A549 (cell line): ENCODE results near the gene NRG3. TPM values are rescaled to one million over a fixed set of nuclear protein-coding genes. Genes with fewer than 3 reads are reported as not detected.

Source experiments
- ATAC-seq, 2 experiments: fragments of 200-7000 bp in 1 of 2; fragments of >200 bp in 1 of 2; cut with Nextera tagmentation in 1 of 2; cut with Tn5 transposase in 1 of 2; 3 replicates each; pipeline versions ENCODE4 v1.8.0 to v1.9.1; 2018 to 2020; ENCODE audit warnings: mild to moderate bottlenecking in 1 of 2, moderate library complexity in 1 of 2
- CTCF ChIA-PET: fragments of 300-600 bp; sonication (Branson Sonifier 250); formaldehyde crosslinking; extraction: SDS; loops from one replicate; lab custom pipeline; 2021; ENCODE audit warnings: antibody characterized with exemption, inconsistent platforms; lab: Yijun Ruan, JAX
- POLR2A ChIA-PET: fragments of 350-600 bp; formaldehyde crosslinking; extraction: SDS; loops from one replicate; lab custom pipeline; 2021; ENCODE audit warnings: antibody characterized with exemption, inconsistent platforms; lab: Yijun Ruan, JAX
- DNase-seq, 2 experiments: peaks; one replicate each; pipeline versions ENCODE4 v3.0.0 to v3.0.0-alpha.2; 2011 to 2016; ENCODE audit warnings: low read depth in 1 of 2, low spot score in 1 of 2
- FAIRE-seq: peaks from 2 replicates; lab custom pipeline; 2011; peaks lifted over from hg19 to GRCh38; lab: Jason Lieb, UNC
- H3K27ac ChIP-seq, 2 experiments: fragments of >200 bp; sonication (Bioruptor Twin); formaldehyde crosslinking; 3 replicates each; pipeline ENCODE4 v1.5.1; 2016 to 2017
- H3K4me1 ChIP-seq: fragments of >200 bp; sonication (Bioruptor Twin); formaldehyde crosslinking; 3 replicates; pipeline ENCODE4 v1.6.1; 2016
- H3K4me2 ChIP-seq: fragments of >200 bp; sonication (Bioruptor Twin); formaldehyde crosslinking; 3 replicates; pipeline ENCODE4 v1.6.1; 2016
- H3K4me3 ChIP-seq: fragments of >200 bp; sonication (Bioruptor Twin); formaldehyde crosslinking; 3 replicates; pipeline ENCODE4 v1.5.1; 2016
- H3K9me3 ChIP-seq: fragments of >200 bp; sonication (Bioruptor Twin); formaldehyde crosslinking; 3 replicates; pipeline ENCODE4 v1.6.1; 2016
- BHLHE40 ChIP-seq: IDR thresholded peaks from 2 replicates; pipeline ENCODE4 v1.6.1; 2012; ENCODE audit warnings: low read depth, low read length, inconsistent platforms
- CBX2 ChIP-seq: fragments of 200-600 bp; sonication (generic); IDR thresholded peaks from 2 replicates; pipeline ENCODE4 v1.6.1; 2016; ENCODE audit warnings: low read depth, mild to moderate bottlenecking, borderline replicate concordance
- CBX8 ChIP-seq: fragments of 200-600 bp; sonication (generic); IDR thresholded peaks from 2 replicates; pipeline ENCODE4 v1.6.1; 2016
- CEBPB ChIP-seq, 2 experiments: fragments of >200 bp in 1 of 2; sonication (Bioruptor Twin) in 1 of 2; formaldehyde crosslinking in 1 of 2; IDR thresholded peaks; 2 replicates each; pipeline ENCODE4 v1.6.1; 2012 to 2016
- CHD4 ChIP-seq: fragments of 200-600 bp; sonication (generic); IDR thresholded peaks from 2 replicates; pipeline ENCODE4 v1.6.1; 2016; ENCODE audit warnings: antibody characterized with exemption, mild to moderate bottlenecking, borderline replicate concordance
- ESRRA ChIP-seq: fragments of 150-350 bp; IDR thresholded peaks from 2 replicates; pipeline ENCODE4 v1.6.1; 2014; ENCODE audit warnings: mild to moderate bottlenecking, low read length, borderline replicate concordance
- FOSL2 ChIP-seq, 2 experiments: fragments of 450-650 bp in 1 of 2; fragments of >200 bp in 1 of 2; sonication (Bioruptor Twin) in 1 of 2; formaldehyde crosslinking; IDR thresholded peaks; 2 replicates each; pipeline versions ENCODE4 v1.5.0 to v1.6.1; 2016 to 2020; ENCODE audit warnings: mild to moderate bottlenecking in 1 of 2, moderate library complexity in 1 of 2
- FOXS1 ChIP-seq: fragments of 250-450 bp; sonication (Bioruptor Pico); IDR thresholded peaks from 2 replicates; pipeline ENCODE4 v1.5.0; 2020; ENCODE audit warnings: mild to moderate bottlenecking, moderate library complexity
- HOXB13 ChIP-seq: fragments of 250-450 bp; sonication (Bioruptor Pico); IDR thresholded peaks from 2 replicates; pipeline ENCODE4 v1.5.0; 2020; ENCODE audit warnings: low read depth, mild to moderate bottlenecking, moderate library complexity
- HOXB5 ChIP-seq: fragments of 250-450 bp; sonication (Bioruptor Pico); IDR thresholded peaks from 2 replicates; pipeline ENCODE4 v1.5.0; 2020; ENCODE audit warnings: mild to moderate bottlenecking, moderate library complexity
- JUN ChIP-seq, 2 experiments: fragments of >200 bp; sonication (Bioruptor Twin); formaldehyde crosslinking; IDR thresholded peaks; 2 replicates in 1 of 2; 3 replicates in 1 of 2; pipeline ENCODE4 v1.6.1; 2016 to 2017
- KDM5A ChIP-seq: fragments of 200-600 bp; sonication (generic); IDR thresholded peaks from 2 replicates; pipeline ENCODE4 v1.6.1; 2016; ENCODE audit warnings: antibody characterized with exemption, mild to moderate bottlenecking
- MAFK ChIP-seq: fragments of 450-650 bp; IDR thresholded peaks from 2 replicates; pipeline ENCODE4 v1.6.1; 2014; ENCODE audit not compliant: partially characterized antibody
- PHF8 ChIP-seq: fragments of 200-600 bp; sonication (generic); IDR thresholded peaks from 2 replicates; pipeline ENCODE4 v1.6.1; 2016; ENCODE audit warnings: low read depth, mild to moderate bottlenecking, antibody characterized with exemption, moderate library complexity, borderline replicate concordance
- POLR2A ChIP-seq: IDR thresholded peaks from 2 replicates; pipeline ENCODE4 v1.6.1; 2012; ENCODE audit warnings: mild to moderate bottlenecking, low read length
- RAD21 ChIP-seq, 2 experiments: fragments of >200 bp in 1 of 2; sonication (Bioruptor Twin) in 1 of 2; formaldehyde crosslinking in 1 of 2; IDR thresholded peaks in 1 of 2; conservative IDR thresholded peaks in 1 of 2; 2 replicates in 1 of 2; 3 replicates in 1 of 2; pipeline ENCODE4 v1.6.1; 2012 to 2018; ENCODE audit warnings: inconsistent platforms in 1 of 2
- RCOR1 ChIP-seq: fragments of 150-350 bp; IDR thresholded peaks from 2 replicates; pipeline ENCODE4 v1.6.1; 2014; ENCODE audit warnings: antibody characterized with exemption, low read length, low read depth
- RNF2 ChIP-seq: fragments of 200-600 bp; sonication (generic); IDR thresholded peaks from 2 replicates; pipeline ENCODE4 v1.6.1; 2016; ENCODE audit warnings: low read depth, mild to moderate bottlenecking, antibody characterized with exemption, moderate library complexity, borderline replicate concordance
- SMC3 ChIP-seq: fragments of >200 bp; sonication (Bioruptor Twin); formaldehyde crosslinking; IDR thresholded peaks from 3 replicates; pipeline ENCODE4 v1.6.1; 2018; ENCODE audit warnings: inconsistent platforms
- SREBF2 ChIP-seq: fragments of 450-650 bp; IDR thresholded peaks from 2 replicates; pipeline ENCODE4 v1.6.1; 2014; ENCODE audit warnings: mild to moderate bottlenecking, moderate library complexity
- TFCP2L1 ChIP-seq: fragments of 250-450 bp; sonication (Bioruptor Pico); IDR thresholded peaks from 2 replicates; pipeline ENCODE4 v1.5.0; 2021; ENCODE audit warnings: mild to moderate bottlenecking
- TP53 ChIP-seq: fragments of 250-450 bp; sonication (Bioruptor Pico); IDR thresholded peaks from 2 replicates; pipeline ENCODE4 v1.5.0; 2021; ENCODE audit warnings: mild to moderate bottlenecking, moderate library complexity
- WGBS: methylation state at CpG from one replicate; pipeline ENCODE4 v1.1.6; 2017; ENCODE audit errors: missing lambda C conversion rate; 5-methylcytosine and 5-hydroxymethylcytosine counted together
- polyA plus RNA-seq, 4 experiments: library from polyadenylated mRNA; depleted of rRNA in 3 of 4; stranded (reverse); fragments of >200 nt; fragmentation: RNase III in 1 of 4; extraction: RNeasy Plus Mini Kit Qiagen cat#74134 plus additional on column Dnase treatment in 1 of 4; gene quantifications; 2 replicates in 3 of 4; 3 replicates in 1 of 4; pipeline ENCODE4 v1.2.3, GENCODE V29; 2011 to 2017
- TF ChIP-seq, protein P1 (sequence below): fragments of 250-450 bp; sonication (Bioruptor Pico); IDR thresholded peaks from 2 replicates; pipeline ENCODE4 v1.5.0; 2021; ENCODE audit warnings: mild to moderate bottlenecking, moderate library complexity, borderline replicate concordance
- TF ChIP-seq, protein P2 (sequence below): fragments of 250-450 bp; sonication (Bioruptor Pico); IDR thresholded peaks from 2 replicates; pipeline ENCODE4 v1.5.0; 2020; ENCODE audit warnings: low read depth, mild to moderate bottlenecking, moderate library complexity
- TF ChIP-seq, protein P3 (sequence below): IDR thresholded peaks from 2 replicates; pipeline ENCODE4 v1.6.1; 2012
- TF ChIP-seq, protein P4 (sequence below): fragments of >200 bp; sonication (Bioruptor Twin); formaldehyde crosslinking; IDR thresholded peaks from 3 replicates; pipeline ENCODE4 v1.5.1; 2016

NRG3 gene
- polyA plus RNA-seq, 2 of the 4 experiments (the other 2 are of a cell fraction), result not detected

GRCh38 chr10:82071231-82071630 is 196.2 kb downstream of the NRG3 start:
- no peaks in the 10 kb centered on the region for H3K4me1 ChIP-seq
- H3K4me3 ChIP-seq, result no peak overlapping the region
- H3K4me2 ChIP-seq, result no peak overlapping the region
- ChIA-PET CTCF (no interaction called here), POLR2A (no interaction called here)
- no peaks in the 10 kb centered on the region for H3K9me3 ChIP-seq
- no peak for FAIRE-seq
- WGBS, result 0% methylated on average over 2 of the region's 2 CpGs
- no peak for DNase-seq
- no peak for ATAC-seq
- TF ChIP-seq BHLHE40, result no peak
- no peak for TF ChIP-seq JUN (IDR thresholded peaks at IDR 0.05)
- TF ChIP-seq, protein P1, sequence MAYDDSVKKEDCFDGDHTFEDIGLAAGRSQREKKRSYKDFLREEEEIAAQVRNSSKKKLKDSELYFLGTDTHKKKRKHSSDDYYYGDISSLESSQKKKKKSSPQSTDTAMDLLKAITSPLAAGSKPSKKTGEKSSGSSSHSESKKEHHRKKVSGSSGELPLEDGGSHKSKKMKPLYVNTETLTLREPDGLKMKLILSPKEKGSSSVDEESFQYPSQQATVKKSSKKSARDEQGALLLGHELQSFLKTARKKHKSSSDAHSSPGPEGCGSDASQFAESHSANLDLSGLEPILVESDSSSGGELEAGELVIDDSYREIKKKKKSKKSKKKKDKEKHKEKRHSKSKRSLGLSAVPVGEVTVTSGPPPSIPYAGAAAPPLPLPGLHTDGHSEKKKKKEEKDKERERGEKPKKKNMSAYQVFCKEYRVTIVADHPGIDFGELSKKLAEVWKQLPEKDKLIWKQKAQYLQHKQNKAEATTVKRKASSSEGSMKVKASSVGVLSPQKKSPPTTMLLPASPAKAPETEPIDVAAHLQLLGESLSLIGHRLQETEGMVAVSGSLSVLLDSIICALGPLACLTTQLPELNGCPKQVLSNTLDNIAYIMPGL (CRISPR knock-in tag), result no peak
- TF ChIP-seq SMC3, result no peak
- TF ChIP-seq CBX8, result no peak
- TF ChIP-seq KDM5A, result no peak
- TF ChIP-seq CEBPB (IDR thresholded peaks at IDR 0.05), result no peak
- TF ChIP-seq, protein P2, sequence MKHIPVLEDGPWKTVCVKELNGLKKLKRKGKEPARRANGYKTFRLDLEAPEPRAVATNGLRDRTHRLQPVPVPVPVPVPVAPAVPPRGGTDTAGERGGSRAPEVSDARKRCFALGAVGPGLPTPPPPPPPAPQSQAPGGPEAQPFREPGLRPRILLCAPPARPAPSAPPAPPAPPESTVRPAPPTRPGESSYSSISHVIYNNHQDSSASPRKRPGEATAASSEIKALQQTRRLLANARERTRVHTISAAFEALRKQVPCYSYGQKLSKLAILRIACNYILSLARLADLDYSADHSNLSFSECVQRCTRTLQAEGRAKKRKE (CRISPR knock-in tag), result no peak
- no peak for TF ChIP-seq FOXS1 (CRISPR knock-in tag)
- no peak for TF ChIP-seq HOXB13
- no peak for TF ChIP-seq TFCP2L1 (CRISPR knock-in tag)
- H3K27ac ChIP-seq, result no peak overlapping the region

DNA sequence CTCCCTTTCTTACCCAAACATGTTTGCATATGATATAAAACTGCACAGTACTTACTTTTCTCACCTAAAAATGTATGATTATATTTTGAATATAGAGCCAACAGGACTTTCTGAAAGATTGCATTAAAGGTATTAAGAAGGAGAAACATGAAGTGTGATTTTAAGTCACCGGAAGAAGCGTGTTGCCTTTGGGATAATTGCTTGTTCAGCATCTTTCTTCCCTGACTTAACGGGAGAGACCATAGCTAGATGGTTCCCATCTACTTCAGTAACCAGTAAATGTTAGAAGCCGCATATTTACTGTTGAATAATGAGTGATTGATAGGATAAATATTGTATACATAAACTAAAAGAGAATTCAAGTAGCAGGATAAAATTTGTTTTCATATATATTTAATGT is 197.1 kb downstream of the NRG3 start:
- TF ChIP-seq SREBF2 (no peak), RNF2 (no peak), RAD21 (conservative IDR thresholded peaks at IDR 0.05 in 1 of 2, IDR thresholded peaks at IDR 0.05 in 1 of 2) (no peak), MAFK (peak; percentile 52), HOXB5 (no peak), CHD4 (no peak)
- TF ChIP-seq, protein P3, sequence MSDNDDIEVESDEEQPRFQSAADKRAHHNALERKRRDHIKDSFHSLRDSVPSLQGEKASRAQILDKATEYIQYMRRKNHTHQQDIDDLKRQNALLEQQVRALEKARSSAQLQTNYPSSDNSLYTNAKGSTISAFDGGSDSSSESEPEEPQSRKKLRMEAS, result no peak
- TF ChIP-seq, protein P1 (CRISPR knock-in tag), result no peak
- TF ChIP-seq, all 56 proteins: peak for 1
- no peak overlapping the region for H3K4me2 ChIP-seq
- CTCF ChIA-PET, result no interaction called here
- no peak for ATAC-seq
- 11% methylated on average over 4 of the region's 4 CpGs for WGBS
- H3K4me3 ChIP-seq, result no peak overlapping the region
- FAIRE-seq, result no peak
- no peak for DNase-seq
- POLR2A ChIA-PET, result no interaction called here
- H3K4me1 ChIP-seq, result no peaks in the 10 kb centered on the region
- H3K9me3 ChIP-seq, result no peaks in the 10 kb centered on the region
- H3K27ac ChIP-seq, result no peak overlapping the region

DNA sequence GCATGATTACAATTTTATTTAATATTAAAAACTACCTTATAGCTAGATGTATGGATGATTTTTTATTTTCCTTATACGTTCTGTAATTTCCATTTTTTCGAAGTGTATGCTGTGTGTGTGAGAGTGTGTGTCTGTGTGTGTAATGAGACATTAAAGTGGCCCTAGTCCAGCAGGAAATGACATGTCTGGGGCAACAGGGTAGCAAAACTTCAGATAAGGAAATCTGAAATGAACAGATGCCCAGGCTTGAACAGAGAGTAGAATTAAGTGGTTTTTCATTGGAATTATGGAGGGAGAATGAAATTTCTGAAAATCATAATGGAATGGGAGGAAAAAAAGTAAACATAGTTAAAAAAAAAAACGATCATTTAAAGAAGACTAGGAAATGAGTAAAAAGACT is 200.6 kb downstream of the NRG3 start:
- WGBS, result 3% methylated on average over 3 of the region's 3 CpGs
- ChIA-PET POLR2A (no interaction called here), CTCF (no interaction called here)
- ATAC-seq (no peak), DNase-seq (no peak), FAIRE-seq (no peak)
- no peak overlapping the region for H3K4me3 ChIP-seq
- no peak overlapping the region for H3K27ac ChIP-seq
- no peaks in the 10 kb centered on the region for H3K9me3 ChIP-seq
- H3K4me2 ChIP-seq, result no peak overlapping the region
- no peaks in the 10 kb centered on the region for H3K4me1 ChIP-seq
- TF ChIP-seq, protein P4, sequence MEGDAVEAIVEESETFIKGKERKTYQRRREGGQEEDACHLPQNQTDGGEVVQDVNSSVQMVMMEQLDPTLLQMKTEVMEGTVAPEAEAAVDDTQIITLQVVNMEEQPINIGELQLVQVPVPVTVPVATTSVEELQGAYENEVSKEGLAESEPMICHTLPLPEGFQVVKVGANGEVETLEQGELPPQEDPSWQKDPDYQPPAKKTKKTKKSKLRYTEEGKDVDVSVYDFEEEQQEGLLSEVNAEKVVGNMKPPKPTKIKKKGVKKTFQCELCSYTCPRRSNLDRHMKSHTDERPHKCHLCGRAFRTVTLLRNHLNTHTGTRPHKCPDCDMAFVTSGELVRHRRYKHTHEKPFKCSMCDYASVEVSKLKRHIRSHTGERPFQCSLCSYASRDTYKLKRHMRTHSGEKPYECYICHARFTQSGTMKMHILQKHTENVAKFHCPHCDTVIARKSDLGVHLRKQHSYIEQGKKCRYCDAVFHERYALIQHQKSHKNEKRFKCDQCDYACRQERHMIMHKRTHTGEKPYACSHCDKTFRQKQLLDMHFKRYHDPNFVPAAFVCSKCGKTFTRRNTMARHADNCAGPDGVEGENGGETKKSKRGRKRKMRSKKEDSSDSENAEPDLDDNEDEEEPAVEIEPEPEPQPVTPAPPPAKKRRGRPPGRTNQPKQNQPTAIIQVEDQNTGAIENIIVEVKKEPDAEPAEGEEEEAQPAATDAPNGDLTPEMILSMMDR, result no peak
- TF ChIP-seq PHF8 (no peak), TP53 (CRISPR knock-in tag) (no peak), RCOR1 (no peak), POLR2A (no peak), FOSL2 (IDR thresholded peaks at IDR 0.05) (no peak), FOSL2 (CRISPR knock-in tag; IDR thresholded peaks at IDR 0.05) (no peak), CEBPB (IDR thresholded peaks at IDR 0.05) (no peak), RAD21 (conservative IDR thresholded peaks at IDR 0.05 in 1 of 2, IDR thresholded peaks at IDR 0.05 in 1 of 2) (no peak), MAFK (no peak), FOXS1 (CRISPR knock-in tag) (no peak), ESRRA (no peak), CBX2 (no peak)
- TF ChIP-seq, protein P1 (CRISPR knock-in tag), result no peak
